Uterus (tissue), 2 donors: ENCODE measurements around the gene KLHDC3.

Source experiments
- POLR2A ChIP-seq, 2 donors: fragments of 450-650 bp; IDR thresholded peaks; one replicate each; pipeline ENCODE4 v1.6.1; 2016; ENCODE audit warnings: antibody characterized with exemption in 2 of 2, mild to moderate bottlenecking in 1 of 2, moderate library complexity in 1 of 2
- TF ChIP-seq, protein P1 (sequence below), 4 experiments: fragments of 200-600 bp in 2 of 4; fragments of 450-650 bp in 2 of 4; sonication (generic) in 2 of 4; IDR thresholded peaks; one replicate each; pipeline ENCODE4 v1.5.1; 2016 to 2019; ENCODE audit warnings: antibody characterized with exemption in 4 of 4, mild to moderate bottlenecking in 2 of 4, moderate library complexity in 1 of 4

- TF ChIP-seq, protein P1, sequence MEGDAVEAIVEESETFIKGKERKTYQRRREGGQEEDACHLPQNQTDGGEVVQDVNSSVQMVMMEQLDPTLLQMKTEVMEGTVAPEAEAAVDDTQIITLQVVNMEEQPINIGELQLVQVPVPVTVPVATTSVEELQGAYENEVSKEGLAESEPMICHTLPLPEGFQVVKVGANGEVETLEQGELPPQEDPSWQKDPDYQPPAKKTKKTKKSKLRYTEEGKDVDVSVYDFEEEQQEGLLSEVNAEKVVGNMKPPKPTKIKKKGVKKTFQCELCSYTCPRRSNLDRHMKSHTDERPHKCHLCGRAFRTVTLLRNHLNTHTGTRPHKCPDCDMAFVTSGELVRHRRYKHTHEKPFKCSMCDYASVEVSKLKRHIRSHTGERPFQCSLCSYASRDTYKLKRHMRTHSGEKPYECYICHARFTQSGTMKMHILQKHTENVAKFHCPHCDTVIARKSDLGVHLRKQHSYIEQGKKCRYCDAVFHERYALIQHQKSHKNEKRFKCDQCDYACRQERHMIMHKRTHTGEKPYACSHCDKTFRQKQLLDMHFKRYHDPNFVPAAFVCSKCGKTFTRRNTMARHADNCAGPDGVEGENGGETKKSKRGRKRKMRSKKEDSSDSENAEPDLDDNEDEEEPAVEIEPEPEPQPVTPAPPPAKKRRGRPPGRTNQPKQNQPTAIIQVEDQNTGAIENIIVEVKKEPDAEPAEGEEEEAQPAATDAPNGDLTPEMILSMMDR (IDR thresholded peaks at IDR 0.05) = no peak
- no peak for TF ChIP-seq POLR2A (IDR thresholded peaks at IDR 0.05)
Measured at GRCh38 chr6:42969934-42970333, 44.1 kb upstream of the KLHDC3 start.
